ENCODE data around the gene GATA6.

DNA sequence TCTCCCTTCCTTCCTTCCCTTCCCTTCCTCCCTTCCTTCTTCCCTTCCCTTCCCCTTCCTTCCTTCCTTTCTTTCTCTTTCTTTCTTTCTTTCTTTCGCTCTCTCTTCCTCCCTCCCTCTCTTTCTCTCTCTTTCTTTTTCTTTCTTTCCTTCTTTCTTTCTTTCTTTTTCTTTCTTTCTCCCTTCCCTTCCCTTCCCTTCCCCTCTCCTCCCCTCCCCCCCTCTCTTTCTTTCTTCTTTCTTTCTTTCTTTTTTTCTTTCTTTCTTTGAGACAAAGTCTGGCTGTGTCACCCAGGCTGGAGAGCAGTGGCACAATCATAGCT is 34.8 kb downstream of the GATA6 start:
- TF ChIP-seq, protein P1, sequence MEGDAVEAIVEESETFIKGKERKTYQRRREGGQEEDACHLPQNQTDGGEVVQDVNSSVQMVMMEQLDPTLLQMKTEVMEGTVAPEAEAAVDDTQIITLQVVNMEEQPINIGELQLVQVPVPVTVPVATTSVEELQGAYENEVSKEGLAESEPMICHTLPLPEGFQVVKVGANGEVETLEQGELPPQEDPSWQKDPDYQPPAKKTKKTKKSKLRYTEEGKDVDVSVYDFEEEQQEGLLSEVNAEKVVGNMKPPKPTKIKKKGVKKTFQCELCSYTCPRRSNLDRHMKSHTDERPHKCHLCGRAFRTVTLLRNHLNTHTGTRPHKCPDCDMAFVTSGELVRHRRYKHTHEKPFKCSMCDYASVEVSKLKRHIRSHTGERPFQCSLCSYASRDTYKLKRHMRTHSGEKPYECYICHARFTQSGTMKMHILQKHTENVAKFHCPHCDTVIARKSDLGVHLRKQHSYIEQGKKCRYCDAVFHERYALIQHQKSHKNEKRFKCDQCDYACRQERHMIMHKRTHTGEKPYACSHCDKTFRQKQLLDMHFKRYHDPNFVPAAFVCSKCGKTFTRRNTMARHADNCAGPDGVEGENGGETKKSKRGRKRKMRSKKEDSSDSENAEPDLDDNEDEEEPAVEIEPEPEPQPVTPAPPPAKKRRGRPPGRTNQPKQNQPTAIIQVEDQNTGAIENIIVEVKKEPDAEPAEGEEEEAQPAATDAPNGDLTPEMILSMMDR (IDR thresholded peaks at IDR 0.05; ENCODE audit: borderline replicate concordance, extremely low read depth, low read length, poor library complexity, severe bottlenecking), result no peak
- TF ChIP-seq EZH2 (IDR thresholded peaks at IDR 0.05; ENCODE audit: borderline replicate concordance, low read depth, low read length, severe bottlenecking), result no peak
